NCI-H2227 (cell line): ENCODE results near the gene C1QTNF1.
A peak's percentile ranks its signal among the peaks of the same experiment; 100 is the strongest.
"Not testable (repeated sequence)": the region's sequence is repeated elsewhere in the genome, so short reads cannot be mapped to it uniquely, and the experiment has no call there.

Experiments used
- DNase-seq: peaks from one replicate; lab custom pipeline; 2025; ENCODE audit not compliant: unreplicated experiment; lab: John Stamatoyannopoulos, UW

Gene C1QTNF1

DNA sequence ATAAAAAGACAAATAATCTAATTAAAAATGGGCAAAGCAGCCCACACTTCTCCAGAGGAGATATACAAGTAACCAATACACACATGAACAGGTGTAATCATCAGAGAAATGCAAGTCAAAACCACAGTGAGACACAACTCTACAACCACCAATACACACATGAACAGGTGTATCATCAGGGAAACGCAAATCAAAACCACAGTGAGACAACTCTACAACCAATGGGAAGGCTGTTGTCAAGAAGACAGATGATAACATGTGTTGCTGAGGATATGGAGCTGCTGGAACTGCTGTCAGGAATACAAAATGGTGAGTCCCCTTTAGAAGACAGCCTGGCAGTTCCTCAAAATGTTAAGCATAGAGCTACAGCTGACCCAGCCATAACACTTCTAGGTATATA lies 28.2 kb downstream of the C1QTNF1 start:
- DNase-seq = no peak

DNA sequence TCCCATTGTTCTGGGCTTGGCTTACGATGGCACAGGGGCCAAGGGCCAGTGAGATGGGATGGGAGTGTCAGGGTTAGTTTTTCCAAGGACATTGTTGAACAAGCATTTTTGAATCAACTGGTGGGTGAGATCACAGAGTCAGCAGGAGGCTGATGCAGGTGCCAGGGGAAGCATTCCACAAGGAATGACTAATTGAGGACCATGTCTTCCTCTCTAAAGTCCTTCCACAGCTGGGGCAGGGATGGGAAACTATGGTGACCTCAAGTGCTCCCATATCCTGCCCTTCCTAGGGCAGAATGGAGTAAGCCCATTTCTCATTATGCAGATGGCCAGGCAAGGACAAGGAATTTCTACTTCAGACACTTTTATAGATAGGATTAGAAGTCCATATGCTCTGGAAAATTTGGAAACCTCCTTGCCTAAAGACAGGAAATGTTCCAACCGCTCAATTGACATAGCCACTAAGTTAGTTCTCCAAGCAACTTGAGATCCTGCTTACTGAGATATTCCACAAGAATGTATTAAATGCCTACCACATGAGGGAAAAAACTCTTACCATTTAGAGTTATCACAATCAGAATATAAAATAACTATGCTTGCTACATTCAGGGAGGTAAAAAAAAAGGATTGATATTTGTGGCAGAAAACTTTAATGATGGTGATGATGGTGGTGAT lies 29.4 kb downstream of the C1QTNF1 start:
- no peak for DNase-seq

DNA sequence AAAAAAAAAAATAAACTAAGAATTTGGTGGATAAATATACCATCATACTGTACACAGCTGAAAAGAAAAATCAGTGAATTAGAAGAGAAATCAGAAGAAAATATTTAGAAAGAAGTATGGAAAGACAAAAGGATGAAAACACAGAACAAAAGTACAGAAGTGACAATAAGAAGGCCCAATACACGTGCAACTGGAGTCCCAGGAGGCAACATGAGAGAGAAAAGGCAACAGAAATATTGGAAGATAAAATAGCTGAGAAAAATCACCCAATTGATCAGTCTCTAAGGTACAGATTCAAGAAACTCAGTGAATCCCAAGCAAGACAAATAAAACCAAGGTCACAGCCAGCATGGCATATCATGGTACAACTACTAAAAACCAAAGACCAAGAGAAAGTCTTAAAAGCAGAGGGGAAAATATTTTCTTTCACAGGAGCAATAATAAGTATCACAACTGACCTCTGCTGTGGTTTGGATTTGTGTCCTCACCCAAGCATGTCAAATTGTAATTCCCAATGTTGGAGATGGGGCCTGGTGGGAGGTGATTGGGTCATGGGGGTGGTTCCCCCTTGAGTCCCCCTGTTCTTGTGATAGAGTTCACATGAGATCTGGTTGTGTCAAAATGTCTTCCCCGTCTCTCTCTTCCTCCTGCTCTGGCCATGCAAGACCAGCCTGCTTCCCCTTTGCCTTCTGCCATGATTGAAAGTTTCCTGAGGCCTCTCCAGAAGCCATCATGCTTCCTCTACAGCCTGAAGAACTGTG lies 30.4 kb downstream of the C1QTNF1 start:
- DNase-seq = no peak

DNA sequence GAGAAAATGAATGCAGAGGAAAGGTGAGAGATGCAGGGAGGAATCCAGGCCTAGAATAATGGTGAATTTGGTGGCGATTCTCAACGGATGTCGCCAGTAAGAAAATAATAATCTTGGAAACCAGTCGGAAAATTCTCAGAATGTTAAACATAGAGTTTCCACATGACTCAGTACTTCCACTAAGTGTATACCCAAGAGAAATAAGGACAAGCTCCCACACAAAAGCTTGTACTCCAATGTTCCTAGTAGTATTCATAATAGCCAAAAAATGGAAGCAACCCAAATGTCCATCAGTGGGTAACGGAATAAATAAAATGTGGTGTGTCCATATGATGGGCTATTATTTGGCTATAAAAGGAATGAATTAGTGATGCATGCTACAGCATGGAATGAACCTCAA lies 31.2 kb downstream of the C1QTNF1 start:
- no peak for DNase-seq

DNA sequence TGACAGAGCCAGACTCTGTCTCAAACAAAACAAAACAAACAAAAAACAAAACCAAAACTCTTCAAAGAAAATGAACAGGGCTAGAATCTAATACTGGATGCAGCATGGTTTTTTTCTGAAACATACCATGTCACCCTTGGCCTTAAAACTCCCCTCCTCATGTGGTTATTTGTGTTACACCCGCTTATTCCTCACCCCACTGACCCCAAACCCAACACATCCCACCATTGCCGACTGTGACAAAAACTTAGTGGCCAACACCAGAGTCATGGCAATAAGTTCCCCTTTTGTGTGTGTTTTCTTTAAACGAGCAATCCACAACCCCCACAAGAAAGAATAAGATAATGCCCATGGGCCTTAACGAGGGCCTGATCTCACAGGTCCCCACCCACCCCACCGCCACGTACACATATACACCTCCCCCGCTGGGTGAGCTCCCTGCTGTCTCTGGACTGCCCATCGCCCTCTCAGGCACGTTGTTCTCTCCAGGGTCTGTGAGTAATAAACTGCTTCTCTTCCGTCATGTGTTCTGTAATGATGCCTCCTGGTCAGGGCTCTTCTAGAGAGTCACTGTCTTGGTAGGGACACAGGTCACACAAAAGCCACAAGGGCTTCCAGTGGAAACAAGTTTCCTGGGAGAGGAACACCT lies 33.9 kb downstream of the C1QTNF1 start:
- DNase-seq = no peak

- no peak for DNase-seq
Measured at GRCh38 chr17:79062691-79063090, 38.7 kb downstream of the C1QTNF1 start.

- DNase-seq = no peak
Measured at GRCh38 chr17:79064026-79064425, 40.1 kb downstream of the C1QTNF1 start.

DNA sequence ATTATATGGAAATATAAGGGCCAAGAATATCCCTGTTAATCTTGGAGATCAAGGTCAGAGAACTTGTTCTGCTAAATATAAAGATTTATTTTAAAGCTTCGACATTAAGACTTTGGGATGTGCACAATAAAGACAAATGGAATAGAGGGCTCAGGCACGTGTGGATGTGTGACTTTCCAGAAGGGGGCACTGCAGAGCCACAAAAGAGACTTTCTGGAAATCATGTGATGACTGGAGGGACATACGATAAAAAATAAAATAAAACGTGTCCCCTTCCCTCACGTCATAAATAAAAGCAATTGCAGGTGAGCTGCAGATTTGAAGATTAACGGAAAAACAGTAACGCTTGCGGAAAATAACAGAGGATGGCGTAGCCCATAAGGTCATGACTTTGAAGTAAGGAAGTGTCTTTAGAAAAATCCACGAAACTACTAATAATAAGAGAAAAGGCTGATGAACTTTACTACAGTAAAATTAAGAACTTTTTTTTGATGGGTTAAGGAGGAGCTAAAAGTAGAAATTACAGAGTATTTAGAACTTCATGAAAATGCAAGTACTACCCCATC lies 41.2 kb downstream of the C1QTNF1 start:
- no peak for DNase-seq

DNA sequence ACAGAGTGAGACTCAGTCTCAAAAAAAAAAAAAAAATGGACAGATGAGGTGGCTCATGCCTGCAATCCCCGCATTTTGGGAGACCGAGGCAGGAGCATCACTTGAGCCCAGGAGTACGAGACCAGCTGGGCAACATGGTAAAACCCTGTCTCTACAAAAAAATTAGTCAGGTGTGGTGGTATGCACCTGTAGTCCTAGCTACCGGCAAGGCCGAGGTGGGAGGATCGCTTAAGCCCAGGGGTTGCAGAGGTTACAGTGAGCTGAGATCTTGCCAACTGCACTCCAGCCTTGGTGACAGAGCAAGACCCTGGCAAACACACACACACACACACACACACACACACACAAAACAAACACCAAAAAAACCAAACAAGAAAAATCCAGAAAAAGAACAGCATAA lies 43.0 kb downstream of the C1QTNF1 start:
- no peak for DNase-seq

DNA sequence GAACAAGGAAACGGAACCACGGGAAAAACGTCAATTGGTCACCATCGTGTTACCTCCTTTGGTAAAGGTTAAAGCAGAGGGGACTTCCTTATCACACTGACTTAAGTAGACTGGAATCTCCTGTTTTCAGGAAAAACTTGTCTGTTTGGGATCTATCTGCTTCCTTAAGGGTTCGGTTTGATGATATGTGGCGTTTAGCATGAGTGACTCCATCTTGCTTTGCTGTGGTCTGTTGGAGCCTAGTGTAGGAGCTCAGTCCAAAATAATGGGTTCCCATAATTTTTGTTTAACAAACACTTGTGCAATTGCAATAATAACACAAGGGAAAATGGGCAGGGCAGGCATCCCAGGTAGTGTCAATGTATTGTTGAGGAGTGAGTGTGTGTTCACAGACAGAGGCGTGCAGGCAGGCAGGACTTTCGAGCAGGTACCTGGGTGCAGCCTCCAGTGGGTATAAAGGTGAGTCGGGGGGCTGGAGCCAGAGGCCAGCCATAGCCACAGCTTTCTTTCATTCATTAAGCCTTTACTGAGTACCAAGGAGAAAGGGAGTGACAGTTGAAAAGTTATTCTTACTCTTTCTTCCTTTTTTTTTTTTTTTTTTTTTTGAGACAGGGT lies 46.4 kb downstream of the C1QTNF1 start:
- no peak for DNase-seq

DNA sequence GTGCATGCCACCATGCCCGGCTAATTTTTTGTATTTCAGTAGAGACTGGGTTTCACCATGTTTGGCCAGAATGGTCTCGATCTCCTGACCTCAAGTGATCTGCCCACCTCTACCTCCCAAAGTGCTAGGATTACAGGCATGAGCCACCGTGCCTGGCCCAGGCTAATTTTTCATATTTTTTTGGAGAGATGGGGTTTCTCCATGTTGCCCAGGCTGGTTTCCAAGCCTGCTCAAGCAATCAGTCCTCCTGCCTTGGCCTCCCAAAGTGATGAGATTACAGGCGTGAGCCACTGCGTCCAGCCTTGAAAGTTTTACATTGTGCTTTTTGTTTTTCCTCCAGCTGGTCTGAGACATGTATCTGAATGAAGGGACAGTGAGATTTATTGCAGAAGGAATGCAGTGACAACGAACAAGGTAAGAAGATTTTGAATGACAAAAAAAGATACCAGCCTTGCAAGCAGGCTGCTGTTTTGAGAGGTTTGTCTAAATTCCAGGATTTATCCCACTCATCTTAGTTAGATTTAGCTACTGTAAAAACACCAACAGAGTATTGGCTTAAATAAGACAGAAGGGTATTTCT lies 47.3 kb downstream of the C1QTNF1 start:
- no peak for DNase-seq

GRCh38 chr17:79072544-79072943 lies 48.6 kb downstream of the C1QTNF1 start:
- no peak for DNase-seq

GRCh38 chr17:79073016-79073705 lies 49.2 kb downstream of the C1QTNF1 start:
- DNase-seq = no peak

GRCh38 chr17:79073706-79074088 lies 49.7 kb downstream of the C1QTNF1 start:
- DNase-seq = no peak

DNA sequence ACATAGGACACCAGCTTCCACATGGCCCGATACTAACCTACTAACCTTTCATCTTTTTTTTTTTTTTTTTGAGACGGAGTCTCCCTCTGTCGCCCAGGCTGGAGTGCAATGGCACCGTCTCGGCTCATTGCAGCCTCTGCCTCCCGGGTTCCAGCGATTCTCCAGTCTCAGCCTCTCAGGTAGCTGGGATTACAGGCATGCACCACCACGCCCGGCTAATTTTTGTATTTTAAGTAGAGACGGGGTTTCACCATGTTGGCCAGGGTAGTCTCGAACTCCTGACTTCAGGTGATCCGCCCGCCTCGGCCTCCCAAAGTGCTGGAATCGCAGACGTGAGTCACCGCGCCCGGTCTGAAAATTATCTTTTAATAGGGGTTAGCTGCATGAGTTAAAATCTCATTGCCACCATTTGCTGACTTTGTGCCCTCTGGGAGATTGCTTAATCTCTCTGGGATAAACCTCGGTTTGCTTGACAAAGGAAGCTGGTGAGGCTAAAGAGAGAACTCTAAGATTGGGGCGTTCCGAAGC lies 50.2 kb downstream of the C1QTNF1 start:
- not testable (repeated sequence) for DNase-seq

- peak; percentile 96 for DNase-seq
Measured at GRCh38 chr17:79074649-79075445, 50.9 kb downstream of the C1QTNF1 start, which contains the start of gene ENGASE. ENGASE (plus strand) TSS chr17:79074824; CDS start chr17:79074945, 121 bp downstream.

DNA sequence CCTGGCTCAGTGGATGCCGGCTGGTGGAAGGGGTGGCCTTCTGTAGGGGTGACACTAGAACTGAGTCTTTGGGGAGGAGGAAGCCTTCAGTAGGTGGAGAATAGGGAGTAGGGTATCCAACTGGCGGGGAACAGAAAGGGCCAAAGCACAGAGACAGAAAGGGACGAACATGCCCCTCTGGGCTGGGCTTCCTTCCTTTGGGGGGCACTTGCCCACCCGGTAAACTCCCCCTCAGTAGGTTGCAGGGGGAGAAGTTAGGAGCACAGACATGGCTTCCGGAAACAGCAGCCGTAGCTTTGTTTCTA lies 51.4 kb downstream of the C1QTNF1 start:
- DNase-seq = no peak

GRCh38 chr17:79075861-79076406 lies 52.0 kb downstream of the C1QTNF1 start:
- DNase-seq = no peak

- DNase-seq = no peak
Measured at GRCh38 chr17:79077587-79077986, 53.6 kb downstream of the C1QTNF1 start.
